Coronary artery (tissue), 2 donors: ENCODE data around the gene FA2H.
A peak's percentile ranks its signal among the peaks of the same experiment; 100 is the strongest.

Experiments used
- DNase-seq: peaks from one replicate; pipeline ENCODE4 v3.0.0-alpha.2; 2017; ENCODE audit warnings: low spot score
- H3K27ac ChIP-seq, 2 donors: fragments of 200-600 bp; sonication (generic); one replicate each; pipeline ENCODE4 v1.5.1; 2016 to 2019
- H3K4me3 ChIP-seq: fragments of 200-600 bp; sonication (generic); 2 replicates; pipeline ENCODE4 v1.5.1; 2016; ENCODE audit warnings: mild to moderate bottlenecking, moderate library complexity
- TF ChIP-seq, protein P1 (sequence below): fragments of 200-600 bp; sonication (generic); IDR thresholded peaks from one replicate; pipeline ENCODE4 v1.5.1; 2019; ENCODE audit warnings: antibody characterized with exemption

FA2H gene

GRCh38 chr16:74785031-74785430 lies 10.4 kb upstream of the FA2H start:
- Histone ChIP-seq H3K4me3 (no peak overlapping the region), H3K27ac (no peak overlapping the region)
- no peak for DNase-seq
- TF ChIP-seq, protein P1, sequence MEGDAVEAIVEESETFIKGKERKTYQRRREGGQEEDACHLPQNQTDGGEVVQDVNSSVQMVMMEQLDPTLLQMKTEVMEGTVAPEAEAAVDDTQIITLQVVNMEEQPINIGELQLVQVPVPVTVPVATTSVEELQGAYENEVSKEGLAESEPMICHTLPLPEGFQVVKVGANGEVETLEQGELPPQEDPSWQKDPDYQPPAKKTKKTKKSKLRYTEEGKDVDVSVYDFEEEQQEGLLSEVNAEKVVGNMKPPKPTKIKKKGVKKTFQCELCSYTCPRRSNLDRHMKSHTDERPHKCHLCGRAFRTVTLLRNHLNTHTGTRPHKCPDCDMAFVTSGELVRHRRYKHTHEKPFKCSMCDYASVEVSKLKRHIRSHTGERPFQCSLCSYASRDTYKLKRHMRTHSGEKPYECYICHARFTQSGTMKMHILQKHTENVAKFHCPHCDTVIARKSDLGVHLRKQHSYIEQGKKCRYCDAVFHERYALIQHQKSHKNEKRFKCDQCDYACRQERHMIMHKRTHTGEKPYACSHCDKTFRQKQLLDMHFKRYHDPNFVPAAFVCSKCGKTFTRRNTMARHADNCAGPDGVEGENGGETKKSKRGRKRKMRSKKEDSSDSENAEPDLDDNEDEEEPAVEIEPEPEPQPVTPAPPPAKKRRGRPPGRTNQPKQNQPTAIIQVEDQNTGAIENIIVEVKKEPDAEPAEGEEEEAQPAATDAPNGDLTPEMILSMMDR = no peak

DNA sequence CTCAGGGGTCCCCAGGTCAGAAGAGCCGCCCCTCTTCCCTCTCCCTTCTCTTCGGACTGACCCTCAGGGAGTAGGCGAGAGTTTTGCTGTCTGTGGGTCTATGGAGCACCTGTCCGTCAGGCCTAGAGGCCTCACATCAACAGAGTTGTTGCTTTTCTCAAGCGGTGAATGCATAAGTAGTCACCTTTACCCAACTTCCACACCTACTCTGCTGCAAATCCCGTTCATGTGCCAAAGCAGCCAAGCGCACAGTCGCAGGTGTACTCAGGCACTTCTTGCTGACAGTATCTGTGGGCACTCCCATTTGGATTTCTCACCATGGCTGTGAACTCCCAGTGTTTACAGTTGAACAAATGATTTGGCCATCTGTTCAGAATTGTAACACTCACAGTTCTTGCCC lies 4.0 kb upstream of the FA2H start:
- TF ChIP-seq, protein P1 = no peak
- no peak overlapping the region for H3K4me3 ChIP-seq
- DNase-seq = no peak
- no peak overlapping the region for H3K27ac ChIP-seq

DNA sequence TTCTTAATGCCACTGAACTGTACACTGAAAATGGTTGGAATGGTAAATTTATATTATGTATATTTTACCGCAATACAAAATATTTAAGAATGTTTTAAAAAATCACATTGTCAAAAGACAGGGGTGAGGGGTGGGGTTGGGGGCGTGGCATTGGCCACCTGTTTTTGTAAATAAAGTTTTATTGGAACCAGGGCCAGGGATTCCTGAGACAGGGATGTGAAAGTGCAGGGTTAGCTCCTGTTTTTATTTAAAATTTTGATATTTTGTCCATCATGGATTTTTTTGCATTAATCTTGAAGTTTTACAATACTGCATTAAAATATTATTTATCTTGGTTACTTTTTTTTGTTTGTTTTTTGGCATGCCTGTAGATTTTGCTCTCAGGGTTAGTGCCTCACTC lies 2.3 kb upstream of the FA2H start:
- Histone ChIP-seq H3K27ac (no peak overlapping the region), H3K4me3 (no peak overlapping the region)
- no peak for DNase-seq
- TF ChIP-seq, protein P1 = no peak

DNA sequence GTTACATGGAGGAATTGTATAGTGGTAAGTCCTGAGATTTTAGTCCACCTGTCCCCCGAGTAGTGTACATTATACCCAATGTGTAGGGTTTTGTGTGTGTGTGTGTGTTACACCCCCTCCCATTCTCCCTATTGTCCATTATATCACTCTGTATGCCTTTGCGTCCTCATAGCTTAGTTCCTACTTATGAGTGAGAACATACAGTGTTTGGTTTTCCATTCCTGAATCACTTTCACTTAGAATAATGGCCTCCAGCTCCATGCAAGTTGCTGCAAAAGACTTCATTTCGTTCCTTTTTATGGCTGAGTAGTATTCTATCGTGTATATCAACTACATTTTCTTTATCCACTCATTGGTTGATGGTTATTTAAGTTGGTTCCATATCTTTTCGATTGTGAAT lies 635 bp upstream of the FA2H start:
- no peak overlapping the region for H3K27ac ChIP-seq
- peak overlapping the region; percentile 68 for H3K4me3 ChIP-seq
- no peak for DNase-seq
- TF ChIP-seq, protein P1 = no peak

DNA sequence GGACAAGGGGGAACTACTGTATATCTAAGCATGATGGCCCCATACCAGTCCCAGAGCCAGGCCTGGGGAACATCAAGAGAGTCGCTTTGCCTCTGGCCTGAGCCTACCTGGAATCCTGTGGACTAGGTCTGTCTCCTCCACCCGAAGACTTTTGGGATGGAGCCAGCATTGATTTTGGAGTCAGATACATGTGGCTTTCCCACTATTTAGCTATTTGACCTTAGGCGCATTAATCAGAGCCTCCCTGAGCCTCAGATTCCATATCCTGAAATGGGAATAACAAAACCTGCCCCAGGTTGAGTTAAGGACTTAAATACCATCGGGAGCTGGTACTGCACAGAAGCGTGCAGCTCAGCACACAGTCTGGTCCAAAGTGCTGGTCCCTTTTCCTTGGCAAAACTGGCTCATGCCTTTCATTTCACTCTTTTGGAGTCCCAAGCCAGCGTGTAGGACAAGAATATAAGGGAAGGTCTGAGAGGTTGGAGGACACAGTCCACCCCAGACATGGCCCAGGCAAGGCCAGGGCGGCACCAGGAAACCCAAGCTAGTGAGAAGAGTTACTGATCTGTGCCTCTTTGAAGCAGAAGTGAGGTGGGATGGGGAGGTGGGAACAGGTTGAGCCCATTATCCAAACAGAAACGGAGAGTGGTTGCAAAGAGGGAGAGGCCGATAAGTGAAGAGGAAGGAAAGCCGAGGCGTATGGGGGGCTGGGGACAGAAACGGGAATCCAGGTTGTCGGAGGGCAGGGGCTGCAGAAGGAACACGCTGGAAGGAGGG lies 986 bp downstream of the FA2H start:
- H3K4me3 ChIP-seq = peak overlapping the region; percentile 68
- no peak for DNase-seq
- H3K27ac ChIP-seq = no peak overlapping the region
- TF ChIP-seq, protein P1 = no peak

GRCh38 chr16:74771656-74772315 lies 2.8 kb downstream of the FA2H start:
- TF ChIP-seq, protein P1 = no peak
- DNase-seq = no peak
- no peak overlapping the region for H3K27ac ChIP-seq
- H3K4me3 ChIP-seq = no peak overlapping the region
